Measurements from ENCODE around the gene USP4. TPM values are rescaled to one million over a fixed set of nuclear protein-coding genes. Genes with fewer than 3 reads are reported as not detected.

The USP4 gene
- total RNA-seq, 4 donors from 2014 or later = 7.2 to 10.2 (median 9.1) TPM

GRCh38 chr3:49257187-49257586 lies 82.7 kb downstream of the USP4 start:
- no peak for TF ChIP-seq POLR2A (IDR thresholded peaks at IDR 0.05)
- no peak for TF ChIP-seq CTCF (IDR thresholded peaks at IDR 0.05 in 4 of 5, conservative IDR thresholded peaks at IDR 0.05 in 1 of 5)
- H3K27ac ChIP-seq = no peak overlapping the region
- no peaks in the 10 kb centered on the region for H3K4me1 ChIP-seq
- H3K27me3 ChIP-seq = no peaks in the 10 kb centered on the region
- in situ Hi-C loops (cut with MboI; ENCODE audit: low sequenced_read_pairs in 4 of 4) (no loop called here), intact Hi-C loops (cut with DNase I; ENCODE audit: low total_unique reads) (no loop called here)
- no peak overlapping the region for H3K4me3 ChIP-seq
- DNase-seq (no peak), ATAC-seq (peak in 1 of 2 donors; percentile 6)
- H3K9me3 ChIP-seq = no peaks in the 10 kb centered on the region
- H3K36me3 ChIP-seq = no peaks in the 10 kb centered on the region

DNA sequence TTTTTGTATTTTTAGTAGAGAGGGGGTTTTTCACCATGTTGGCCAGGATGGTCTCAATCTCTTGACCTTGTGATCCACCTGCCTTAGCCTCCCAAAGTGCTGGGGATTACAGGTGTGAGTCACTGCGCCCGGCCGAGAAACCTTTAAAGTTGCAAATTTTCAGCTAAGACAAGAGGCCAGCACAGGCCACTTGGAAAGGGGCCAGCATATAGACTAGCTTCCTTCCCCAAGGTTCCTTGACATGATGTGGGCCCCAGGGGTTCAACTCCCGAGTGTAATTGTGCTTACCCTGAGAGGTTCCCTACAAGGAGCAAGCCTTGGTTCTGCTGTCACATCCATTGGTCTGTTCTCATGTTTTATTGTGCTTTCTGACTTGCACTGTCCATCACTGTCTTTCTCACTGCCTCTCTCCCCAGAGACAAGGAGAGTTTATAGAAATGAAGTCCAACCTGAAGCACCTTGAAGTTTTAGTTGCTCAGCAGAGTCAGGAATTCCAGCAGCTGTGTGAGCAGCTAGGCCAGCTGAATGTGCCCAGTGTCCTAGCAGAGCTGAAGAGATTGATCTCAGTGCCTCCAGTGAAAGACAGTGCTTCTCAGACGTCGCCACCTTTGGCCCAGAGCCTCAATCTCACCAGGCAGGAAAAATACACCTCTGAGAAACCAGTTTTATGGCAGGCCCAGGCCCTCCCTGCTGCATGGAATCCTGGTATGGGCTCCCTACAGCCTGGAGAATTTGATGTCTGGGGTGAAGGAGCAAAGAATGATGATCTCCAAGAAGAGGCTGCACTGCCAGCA lies 83.9 kb downstream of the USP4 start:
- Histone ChIP-seq H3K9me3 (no peaks in the 10 kb centered on the region), H3K36me3 (no peaks in the 10 kb centered on the region), H3K27ac (no peak overlapping the region), H3K4me1 (no peaks in the 10 kb centered on the region), H3K4me3 (no peak overlapping the region), H3K27me3 (no peaks in the 10 kb centered on the region)
- in situ Hi-C loops (cut with MboI; ENCODE audit: low sequenced_read_pairs in 4 of 4) (no loop called here), intact Hi-C loops (cut with DNase I; ENCODE audit: low total_unique reads) (no loop called here)
- no peak for ATAC-seq
- TF ChIP-seq CTCF (IDR thresholded peaks at IDR 0.05 in 4 of 5, conservative IDR thresholded peaks at IDR 0.05 in 1 of 5) = no peak
- TF ChIP-seq POLR2A (IDR thresholded peaks at IDR 0.05) = no peak
- no peak for DNase-seq

- DNase-seq (no peak), ATAC-seq (no peak)
- intact Hi-C loops (cut with DNase I; ENCODE audit: low total_unique reads) = no loop called here
- Histone ChIP-seq H3K27ac (no peak overlapping the region), H3K4me3 (no peak overlapping the region), H3K4me1 (no peaks in the 10 kb centered on the region), H3K36me3 (no peaks in the 10 kb centered on the region), H3K27me3 (no peaks in the 10 kb centered on the region), H3K9me3 (no peaks in the 10 kb centered on the region)
- in situ Hi-C loops (cut with MboI; ENCODE audit: low sequenced_read_pairs in 4 of 4) = no loop called here
- TF ChIP-seq POLR2A (IDR thresholded peaks at IDR 0.05) = no peak
- TF ChIP-seq CTCF (IDR thresholded peaks at IDR 0.05 in 4 of 5, conservative IDR thresholded peaks at IDR 0.05 in 1 of 5) = no peak
These were observed 84.7 kb downstream of the USP4 start for GRCh38 chr3:49255112-49255511.

DNA sequence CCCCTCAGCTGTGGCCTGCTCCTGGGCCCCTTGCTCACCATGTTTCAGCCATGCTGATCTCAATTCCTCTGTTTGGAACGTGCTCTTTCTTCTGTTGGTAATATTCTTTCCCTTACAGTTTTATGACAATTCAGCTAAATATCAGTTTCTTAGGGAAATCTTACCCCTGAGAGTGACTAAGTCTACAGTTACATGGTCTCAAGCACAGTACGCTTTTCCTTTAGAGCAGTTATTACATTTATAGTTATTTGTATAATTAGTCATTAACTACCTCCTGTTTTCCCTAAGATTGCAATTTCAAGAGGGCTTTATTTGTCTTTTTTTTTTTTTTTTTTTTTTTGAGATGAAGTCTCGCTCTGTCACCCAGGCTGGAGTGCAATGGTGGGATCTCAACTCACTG lies 86.3 kb downstream of the USP4 start:
- H3K4me3 ChIP-seq = no peak overlapping the region
- H3K27ac ChIP-seq = no peak overlapping the region
- intact Hi-C loops (cut with DNase I; ENCODE audit: low total_unique reads) (no loop called here), in situ Hi-C loops (cut with MboI; ENCODE audit: low sequenced_read_pairs in 4 of 4) (no loop called here)
- ATAC-seq = no peak
- H3K36me3 ChIP-seq = no peaks in the 10 kb centered on the region
- TF ChIP-seq POLR2A (IDR thresholded peaks at IDR 0.05) (no peak), CTCF (IDR thresholded peaks at IDR 0.05 in 4 of 5, conservative IDR thresholded peaks at IDR 0.05 in 1 of 5) (no peak)
- H3K4me1 ChIP-seq = peaks cover 4 to 5% of the 10 kb centered on the region in 2 donors
- DNase-seq = no peak
- H3K27me3 ChIP-seq = no peaks in the 10 kb centered on the region
- no peaks in the 10 kb centered on the region for H3K9me3 ChIP-seq

Measured in gastrocnemius medialis (tissue), 4 donors.